ENCODE data around the gene SKA1.
"Not testable (repeated sequence)": the region's sequence is repeated elsewhere in the genome, so short reads cannot be mapped to it uniquely, and the experiment has no call there.

SKA1 gene

GRCh38 chr18:50396005-50396660, 21.3 kb downstream of the SKA1 start:
- DNase-seq, result no peak

DNA sequence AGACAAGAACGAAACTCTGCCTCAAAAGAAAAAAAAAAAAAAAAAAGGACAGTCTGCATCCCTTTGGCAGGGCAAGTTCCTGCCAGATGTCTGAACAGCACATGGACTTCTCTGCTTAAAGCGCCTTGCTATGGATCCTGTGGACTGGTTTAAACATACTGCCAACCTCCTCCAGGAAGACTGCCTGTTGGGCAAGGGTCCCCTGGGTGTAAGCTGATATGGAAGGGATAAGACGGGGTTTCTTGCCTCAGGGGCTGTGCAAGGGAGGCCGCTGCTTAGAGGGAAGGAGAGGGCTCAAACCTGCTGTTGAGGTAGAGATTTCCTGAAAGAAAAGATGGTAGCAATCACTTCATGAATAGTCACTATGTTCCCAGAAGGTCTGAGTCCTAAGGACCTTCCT, 22.2 kb downstream of the SKA1 start:
- DNase-seq, result peak; percentile 90

GRCh38 chr18:50398099-50398498, 23.3 kb downstream of the SKA1 start:
- DNase-seq, result no peak

- no peak for DNase-seq
Observed at GRCh38 chr18:50398947-50399346, 24.1 kb downstream of the SKA1 start.

- no peak for DNase-seq
Observed at GRCh38 chr18:50399582-50399981, 24.7 kb downstream of the SKA1 start.

DNA sequence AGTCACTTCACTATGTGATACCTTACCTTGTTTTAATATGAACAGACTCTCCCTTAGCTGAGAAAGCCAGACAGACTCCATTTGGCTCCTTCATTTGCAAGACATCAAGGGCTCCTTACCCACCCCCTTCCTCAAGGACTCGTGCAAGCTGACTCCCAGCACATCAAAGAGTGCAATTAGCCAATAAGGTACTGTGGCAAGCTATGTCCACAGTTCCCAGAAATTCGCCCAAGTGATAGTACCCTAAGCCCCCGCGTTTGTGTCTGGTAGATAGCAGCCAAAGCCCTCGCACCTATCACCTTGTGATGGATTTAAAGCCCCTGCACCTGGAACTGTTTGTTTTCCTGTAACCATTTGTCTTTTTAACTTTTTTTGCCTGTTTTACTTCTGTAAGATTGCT, 25.6 kb downstream of the SKA1 start:
- DNase-seq, result not testable (repeated sequence)

DNA sequence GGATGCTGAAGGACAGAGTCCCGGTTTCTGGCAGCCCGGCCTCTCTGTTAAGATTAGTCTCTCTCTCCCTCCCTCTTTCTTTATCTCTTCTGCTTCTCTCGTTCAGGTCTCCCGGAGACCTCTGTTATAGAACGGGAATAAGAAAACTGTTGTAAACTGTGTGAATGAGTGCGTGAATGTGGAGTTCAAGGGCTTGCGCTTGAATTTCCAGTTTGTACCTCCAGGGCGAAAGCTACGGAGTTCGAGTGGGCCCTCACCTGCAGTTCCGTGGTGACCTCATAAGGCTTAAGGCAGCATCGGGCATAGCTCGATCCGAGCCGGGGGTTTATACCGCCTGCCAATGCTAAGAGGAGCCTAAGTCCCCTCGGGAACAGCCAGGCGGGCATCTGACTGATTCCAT, 26.4 kb downstream of the SKA1 start:
- DNase-seq, result no peak

DNA sequence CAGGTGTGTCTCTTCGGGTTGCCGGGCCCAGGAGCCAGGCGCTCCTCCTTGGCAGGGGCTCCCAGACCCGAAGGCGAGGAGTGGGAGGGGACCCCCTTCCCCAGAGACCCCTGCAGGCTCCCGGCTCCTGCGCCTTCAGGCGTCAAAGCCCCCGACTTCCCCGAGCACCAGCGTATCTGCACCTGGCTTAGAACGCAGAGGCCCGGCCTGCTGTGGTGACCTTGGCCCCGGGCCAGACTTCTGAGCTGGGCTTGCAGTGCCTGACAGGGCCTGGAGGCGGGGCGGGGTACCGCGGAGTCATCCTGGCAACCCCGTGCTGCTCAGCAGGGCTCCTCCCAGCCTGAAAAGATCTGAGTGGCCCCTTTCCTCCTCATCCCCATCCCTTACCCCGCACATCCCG, 27.0 kb downstream of the SKA1 start:
- DNase-seq, result peak; percentile 55

DNA sequence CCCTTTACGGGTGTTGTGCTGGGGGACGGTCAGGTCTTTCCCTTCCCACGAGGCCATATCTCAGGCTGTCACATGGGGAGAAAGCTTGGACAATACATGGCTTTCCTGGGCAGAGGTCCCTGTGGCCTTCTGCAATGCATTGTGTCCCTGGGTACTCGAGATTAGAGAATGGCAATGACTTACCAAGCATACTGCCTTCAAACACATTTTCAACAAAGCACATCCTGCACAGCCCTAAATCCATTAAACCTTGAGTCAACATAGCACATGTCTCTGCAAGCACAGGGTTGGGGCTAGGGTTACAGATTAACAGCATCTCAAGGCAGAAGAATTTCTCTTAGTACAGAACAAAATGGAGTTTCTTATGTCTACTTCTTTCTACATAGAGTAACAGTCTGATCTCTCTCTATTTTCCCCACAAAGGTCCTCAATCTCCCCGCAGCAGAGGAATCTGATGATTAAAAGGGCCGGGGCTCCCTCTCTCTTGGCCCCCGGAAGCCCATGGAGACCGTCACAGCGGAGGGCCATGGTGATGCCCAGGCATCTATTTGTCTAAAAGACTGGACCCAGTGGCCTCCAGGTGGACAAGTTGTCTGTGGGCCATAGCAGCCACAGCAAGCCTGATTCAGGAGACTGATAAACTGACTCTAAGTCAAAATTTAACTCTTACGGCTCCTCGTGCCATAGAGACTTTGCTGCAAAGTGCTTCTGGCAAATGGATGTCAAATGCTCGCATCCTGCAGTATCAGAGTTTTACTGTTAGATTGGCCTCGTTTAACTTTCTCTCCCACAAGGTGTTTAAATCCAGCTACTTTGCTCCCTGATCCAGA, 30.1 kb downstream of the SKA1 start:
- DNase-seq, result not testable (repeated sequence)

GRCh38 chr18:50405582-50406271, 30.9 kb downstream of the SKA1 start:
- DNase-seq, result no peak

DNA sequence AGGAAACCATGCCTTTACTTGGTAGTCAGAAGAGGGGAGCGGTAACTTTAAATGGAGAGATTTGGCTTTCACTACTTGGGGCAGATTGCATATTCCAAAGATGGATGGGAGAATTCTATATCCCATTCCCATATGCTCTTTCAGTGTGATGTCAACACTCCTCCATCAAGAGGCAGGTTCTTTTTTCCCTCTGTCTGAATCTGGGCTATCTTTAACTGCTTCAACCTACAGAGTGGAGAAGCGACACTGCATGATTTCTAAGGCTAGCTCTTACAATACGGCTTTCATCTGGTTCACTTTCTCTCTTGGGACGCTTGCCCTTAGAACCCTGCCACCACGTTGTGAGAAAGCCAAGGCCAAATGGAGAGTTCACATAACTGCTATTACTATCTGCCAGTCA, 34.4 kb downstream of the SKA1 start:
- DNase-seq, result no peak

- DNase-seq, result peak; percentile 69
Observed at GRCh38 chr18:50410008-50410407, 35.2 kb downstream of the SKA1 start.

DNA sequence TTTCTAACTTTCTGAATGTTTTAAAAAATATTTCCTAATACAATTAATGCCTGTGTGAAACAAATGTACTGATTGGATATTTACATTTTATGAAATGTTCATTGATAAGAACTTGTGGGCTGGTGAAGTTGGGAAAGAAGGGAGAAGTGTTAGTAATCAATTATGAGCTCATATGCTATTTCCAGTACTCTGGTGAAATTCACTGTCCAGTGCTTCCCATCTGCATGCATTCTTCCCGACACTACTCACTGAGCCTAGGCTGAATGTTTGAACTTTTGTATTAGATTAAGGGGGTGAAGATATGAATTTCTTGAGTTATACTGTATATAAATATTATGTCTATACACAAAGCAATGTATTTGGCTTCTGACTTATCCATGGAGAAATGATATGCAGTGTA, 36.0 kb downstream of the SKA1 start:
- no peak for DNase-seq

DNA sequence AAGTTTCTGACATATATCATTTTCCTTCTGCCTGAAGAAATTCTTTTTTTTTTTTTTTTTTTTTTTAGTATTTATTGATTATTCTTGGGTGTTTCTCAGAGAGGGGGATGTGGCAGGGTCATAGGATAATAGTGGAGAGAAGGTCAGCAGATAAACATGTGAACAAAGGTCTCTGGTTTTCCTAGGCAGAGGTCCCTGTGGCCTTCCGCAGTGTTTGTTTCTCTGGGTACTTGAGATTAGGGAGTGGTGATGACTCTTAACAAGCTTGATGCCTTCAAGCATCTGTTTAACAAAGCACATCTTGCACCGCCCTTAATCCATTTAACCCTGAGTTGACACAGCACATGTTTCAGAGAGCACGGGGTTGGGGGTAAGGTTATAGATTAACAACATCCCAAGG, 42.0 kb downstream of the SKA1 start:
- not testable (repeated sequence) for DNase-seq

- DNase-seq, result not testable (repeated sequence)
Observed at GRCh38 chr18:50417705-50418104, 42.9 kb downstream of the SKA1 start.

DNA sequence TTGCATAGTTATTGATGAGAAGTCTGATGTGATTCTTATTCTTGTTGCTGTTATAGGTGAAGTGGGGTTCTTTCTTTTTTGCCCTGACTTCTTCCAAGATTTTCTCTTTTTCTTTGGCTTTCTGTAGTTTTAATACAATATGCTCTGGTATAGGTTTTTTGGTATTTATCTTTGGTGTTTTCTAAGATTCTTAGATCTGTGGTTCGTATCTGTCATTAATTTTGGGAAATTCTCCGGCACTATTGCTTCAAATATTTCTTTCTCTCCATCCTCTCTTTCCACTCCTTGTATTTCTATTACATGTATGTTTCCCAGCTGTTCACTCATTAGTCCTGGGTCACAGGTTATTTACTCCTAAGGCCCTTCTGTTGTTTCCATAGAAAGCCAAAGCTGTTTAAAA, 43.8 kb downstream of the SKA1 start:
- DNase-seq, result no peak

DNA sequence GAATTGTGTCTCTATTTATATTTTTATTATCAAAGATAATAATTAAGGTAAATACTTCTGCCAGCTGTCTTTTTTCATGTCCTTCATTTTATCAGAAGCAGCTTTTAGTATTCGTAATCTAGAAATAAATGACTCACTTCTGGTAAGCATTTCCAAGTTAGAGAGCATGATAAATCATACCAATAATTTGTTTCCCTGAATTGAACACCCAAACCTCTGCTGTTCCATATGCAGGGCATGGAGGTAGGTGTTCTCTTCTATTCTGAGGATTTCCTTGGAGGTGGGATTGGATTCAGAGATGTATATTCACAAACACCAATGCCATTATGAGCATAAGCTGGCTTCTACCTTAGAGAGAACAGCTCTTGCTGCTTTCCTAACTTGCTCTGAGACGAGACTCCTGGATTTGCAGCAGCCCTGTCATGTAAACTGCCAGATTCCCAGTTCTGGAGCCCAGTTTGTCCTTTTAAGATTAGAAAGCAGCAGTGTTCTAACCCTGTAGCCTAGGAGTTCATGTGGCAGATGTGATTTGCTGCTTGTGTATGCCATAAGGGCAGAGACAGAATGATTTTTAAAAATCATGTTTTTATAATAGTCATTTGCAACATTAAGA, 47.5 kb downstream of the SKA1 start:
- DNase-seq, result no peak

GRCh38 chr18:50424877-50425690, 50.2 kb downstream of the SKA1 start:
- DNase-seq, result peak; percentile 65

GRCh38 chr18:50427896-50428295, 53.0 kb downstream of the SKA1 start:
- no peak for DNase-seq

- DNase-seq, result no peak
Observed at GRCh38 chr18:50428531-50429206, 53.8 kb downstream of the SKA1 start.

DNA sequence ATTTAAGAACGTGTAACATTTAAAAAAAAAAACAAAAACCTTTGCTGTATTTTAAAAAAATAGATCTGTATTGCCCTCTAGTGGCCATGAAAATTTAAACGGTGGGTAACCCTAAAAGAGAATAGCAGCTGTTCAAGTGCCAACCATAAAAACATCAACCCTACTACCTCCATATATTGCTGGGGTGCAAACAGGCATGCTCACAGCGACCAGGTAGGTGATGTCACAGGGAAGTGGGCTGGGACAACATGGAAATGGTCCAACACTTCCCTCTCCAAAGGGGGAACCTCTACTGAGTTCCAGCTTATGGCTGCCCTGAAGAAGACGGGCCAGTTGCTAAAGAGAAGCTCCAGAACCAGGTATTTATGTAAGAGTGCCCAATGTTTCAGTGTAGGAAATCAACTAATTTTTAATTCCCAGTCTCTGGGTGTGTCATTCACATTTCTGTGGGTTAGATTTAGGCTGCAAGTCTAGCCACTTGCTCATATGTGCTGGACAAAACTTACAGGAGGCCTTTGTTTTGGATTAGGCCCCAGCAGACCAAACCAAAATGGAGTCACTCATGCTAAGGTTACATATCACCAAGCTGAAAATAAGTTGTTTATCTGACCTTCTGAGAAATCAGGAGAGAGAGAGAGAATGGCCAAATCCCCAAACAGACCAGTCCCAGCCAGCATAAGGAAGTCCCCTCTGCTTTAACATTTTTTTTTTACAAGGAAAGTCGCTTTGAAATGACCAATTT, 54.5 kb downstream of the SKA1 start:
- peak; percentile 74 for DNase-seq

Data from NCI-H2171 treated with DMSO at 0.1 percent for 48 hours (cell line).